Neural progenitor cell (in vitro differentiated cells): ENCODE results near the gene DDC. TPM values are rescaled to one million over a fixed set of nuclear protein-coding genes. Genes with fewer than 3 reads are reported as not detected.

Experiments used
- DNase-seq: peaks from one replicate; pipeline ENCODE4 v3.0.0-alpha.2; 2016; ENCODE audit warnings: low spot score
- H2AFZ ChIP-seq: fragments of 200-600 bp; sonication (generic); replicated peaks from 2 replicates; pipeline ENCODE4 v1.6.1; 2016; ENCODE audit warnings: antibody characterized with exemption
- H3F3A ChIP-seq: fragments of 200-600 bp; sonication (generic); 2 replicates; pipeline ENCODE4 v1.6.1; 2016; ENCODE audit warnings: antibody characterized with exemption, low read depth
- H3K27ac ChIP-seq: fragments of 200-600 bp; sonication (generic); 2 replicates; pipeline ENCODE4 v1.5.1; 2016; ENCODE audit warnings: mild to moderate bottlenecking
- H3K27me3 ChIP-seq: fragments of 200-600 bp; sonication (generic); 2 replicates; pipeline ENCODE4 v1.6.1; 2016; ENCODE audit warnings: mild to moderate bottlenecking, moderate library complexity
- H3K36me3 ChIP-seq: fragments of 200-600 bp; sonication (generic); 2 replicates; pipeline ENCODE4 v1.5.1; 2016
- H3K4me1 ChIP-seq: fragments of 200-600 bp; sonication (generic); 2 replicates; pipeline ENCODE4 v1.6.1; 2016; ENCODE audit warnings: mixed run types
- H3K4me2 ChIP-seq: fragments of 200-600 bp; sonication (generic); 2 replicates; pipeline ENCODE4 v1.6.1; 2016
- H3K4me3 ChIP-seq: fragments of 200-600 bp; sonication (generic); 2 replicates; pipeline ENCODE4 v1.5.1; 2016
- H3K79me2 ChIP-seq: fragments of 200-600 bp; sonication (generic); 2 replicates; pipeline ENCODE4 v1.6.1; 2016; ENCODE audit warnings: low read depth
- H3K9ac ChIP-seq: fragments of 200-600 bp; sonication (generic); 2 replicates; pipeline ENCODE4 v1.6.1; 2016
- H3K9me3 ChIP-seq: fragments of 200-600 bp; sonication (generic); 2 replicates; pipeline ENCODE4 v1.5.1; 2016; ENCODE audit warnings: low read depth
- H4K20me1 ChIP-seq: fragments of 200-600 bp; sonication (generic); 2 replicates; pipeline ENCODE4 v1.6.1; 2016; ENCODE audit warnings: low read depth
- H3K27ac Mint-ChIP-seq: 3 replicates; pipeline ENCODE4 v1.8.0; 2021; ENCODE audit warnings: mixed read lengths
- H3K27me3 Mint-ChIP-seq: 2 replicates; pipeline ENCODE4 v1.8.0; 2022; ENCODE audit warnings: low read depth, mild to moderate bottlenecking, inconsistent platforms, moderate library complexity, mixed read lengths; ENCODE audit not compliant: insufficient read depth
- H3K36me3 Mint-ChIP-seq: 3 replicates; pipeline ENCODE4 v1.8.0; 2021; ENCODE audit warnings: mixed read lengths
- H3K4me1 Mint-ChIP-seq: 3 replicates; pipeline ENCODE4 v1.8.0; 2021; ENCODE audit warnings: mixed read lengths
- H3K4me3 Mint-ChIP-seq: 3 replicates; pipeline ENCODE4 v1.8.0; 2021; ENCODE audit warnings: mild to moderate bottlenecking, moderate library complexity, mixed read lengths
- H3K9me3 Mint-ChIP-seq: 3 replicates; pipeline ENCODE4 v1.8.0; 2020; ENCODE audit warnings: mixed read lengths
- CTCF ChIP-seq: fragments of 200-600 bp; sonication (generic); IDR thresholded peaks from 2 replicates; pipeline ENCODE4 v1.5.1; 2017; ENCODE audit warnings: antibody characterized with exemption, mild to moderate bottlenecking
- EZH2 ChIP-seq: fragments of 200-600 bp; sonication (generic); IDR thresholded peaks from 2 replicates; pipeline ENCODE4 v1.6.1; 2017; ENCODE audit warnings: antibody characterized with exemption, mild to moderate bottlenecking, moderate library complexity
- EZH2phosphoT487 ChIP-seq: fragments of 200-600 bp; sonication (generic); IDR thresholded peaks from 2 replicates; pipeline ENCODE4 v1.6.1; 2017; ENCODE audit warnings: antibody characterized with exemption
- total RNA-seq: library from RNA; depleted of rRNA; stranded (reverse); fragments of >200 nt; gene quantifications from 2 replicates; pipeline ENCODE4 v1.2.3, GENCODE V29; 2015; ENCODE audit warnings: low replicate concordance

The DDC gene
- total RNA-seq, 1 donor from 2014 or later, result not detected

GRCh38 chr7:50446542-50446960, 118.7 kb downstream of the DDC start:
- H3F3A ChIP-seq, result peaks cover 23% of the 10 kb centered on the region
- H3K27me3 ChIP-seq, result no peaks in the 10 kb centered on the region
- H3K36me3 Mint-ChIP-seq, result peaks cover 12% of the 10 kb centered on the region
- H3K4me3 Mint-ChIP-seq, result no peak overlapping the region
- H3K27ac Mint-ChIP-seq, result no peak overlapping the region
- TF ChIP-seq CTCF (no peak), EZH2 (no peak), EZH2phosphoT487 (no peak)
- H3K4me1 ChIP-seq, result peaks cover 11% of the 10 kb centered on the region
- H3K9me3 ChIP-seq, result no peaks in the 10 kb centered on the region
- no peak overlapping the region for H2AFZ ChIP-seq
- peaks cover 8% of the 10 kb centered on the region for H3K4me1 Mint-ChIP-seq
- no peak overlapping the region for H3K27ac ChIP-seq
- peaks cover 6% of the 10 kb centered on the region for H3K36me3 ChIP-seq
- H3K4me3 ChIP-seq, result no peak overlapping the region
- H3K9me3 Mint-ChIP-seq, result no peaks in the 10 kb centered on the region
- no peak overlapping the region for H3K9ac ChIP-seq
- no peak for DNase-seq
- H3K27me3 Mint-ChIP-seq, result no peaks in the 10 kb centered on the region
- peaks cover 10% of the 10 kb centered on the region for H3K79me2 ChIP-seq
- no peak overlapping the region for H3K4me2 ChIP-seq
- H4K20me1 ChIP-seq, result peaks cover 4% of the 10 kb centered on the region

GRCh38 chr7:50436133-50436806, 128.9 kb downstream of the DDC start:
- Histone ChIP-seq H4K20me1 (no peaks in the 10 kb centered on the region), H3K4me3 (no peak overlapping the region), H2AFZ (no peak overlapping the region), H3K36me3 (no peaks in the 10 kb centered on the region), H3F3A (no peaks in the 10 kb centered on the region), H3K9me3 (no peaks in the 10 kb centered on the region), H3K4me1 (no peaks in the 10 kb centered on the region), H3K27me3 (no peaks in the 10 kb centered on the region), H3K4me2 (no peak overlapping the region), H3K79me2 (no peaks in the 10 kb centered on the region), H3K9ac (no peak overlapping the region), H3K27ac (no peak overlapping the region)
- TF ChIP-seq EZH2phosphoT487 (no peak), CTCF (no peak), EZH2 (no peak)
- peaks cover 3% of the 10 kb centered on the region for H3K36me3 Mint-ChIP-seq
- no peak overlapping the region for H3K4me3 Mint-ChIP-seq
- no peaks in the 10 kb centered on the region for H3K27me3 Mint-ChIP-seq
- H3K4me1 Mint-ChIP-seq, result peaks cover 6% of the 10 kb centered on the region
- H3K9me3 Mint-ChIP-seq, result no peaks in the 10 kb centered on the region
- DNase-seq, result no peak
- H3K27ac Mint-ChIP-seq, result no peak overlapping the region

GRCh38 chr7:50431722-50432305, 133.4 kb downstream of the DDC start:
- no peaks in the 10 kb centered on the region for H3K9me3 ChIP-seq
- no peak overlapping the region for H3K27ac Mint-ChIP-seq
- H3K27me3 ChIP-seq, result no peaks in the 10 kb centered on the region
- H3K27ac ChIP-seq, result no peak overlapping the region
- H3K4me1 Mint-ChIP-seq, result peaks cover 9% of the 10 kb centered on the region
- no peak for DNase-seq
- H3K36me3 ChIP-seq, result no peaks in the 10 kb centered on the region
- no peak overlapping the region for H3K4me3 ChIP-seq
- H3K9me3 Mint-ChIP-seq, result no peaks in the 10 kb centered on the region
- H3K9ac ChIP-seq, result no peak overlapping the region
- H3K36me3 Mint-ChIP-seq, result no peaks in the 10 kb centered on the region
- H3F3A ChIP-seq, result no peaks in the 10 kb centered on the region
- no peaks in the 10 kb centered on the region for H3K4me1 ChIP-seq
- no peaks in the 10 kb centered on the region for H3K79me2 ChIP-seq
- no peak for TF ChIP-seq EZH2
- no peak for TF ChIP-seq CTCF
- TF ChIP-seq EZH2phosphoT487, result no peak
- no peaks in the 10 kb centered on the region for H4K20me1 ChIP-seq
- H3K27me3 Mint-ChIP-seq, result peaks cover 2% of the 10 kb centered on the region
- no peak overlapping the region for H3K4me2 ChIP-seq
- H2AFZ ChIP-seq, result no peak overlapping the region
- H3K4me3 Mint-ChIP-seq, result no peak overlapping the region
